ENCODE data around the gene CDKL1. TPM values are rescaled to one million over a fixed set of nuclear protein-coding genes. Genes with fewer than 3 reads are reported as not detected.
"Not testable (repeated sequence)": the region's sequence is repeated elsewhere in the genome, so short reads cannot be mapped to it uniquely, and the experiment has no call there.

The CDKL1 gene
- total and polyA plus RNA-seq, 5 donors from 2014 or later: 2.9 to 6.5 (median 4.9) TPM

DNA sequence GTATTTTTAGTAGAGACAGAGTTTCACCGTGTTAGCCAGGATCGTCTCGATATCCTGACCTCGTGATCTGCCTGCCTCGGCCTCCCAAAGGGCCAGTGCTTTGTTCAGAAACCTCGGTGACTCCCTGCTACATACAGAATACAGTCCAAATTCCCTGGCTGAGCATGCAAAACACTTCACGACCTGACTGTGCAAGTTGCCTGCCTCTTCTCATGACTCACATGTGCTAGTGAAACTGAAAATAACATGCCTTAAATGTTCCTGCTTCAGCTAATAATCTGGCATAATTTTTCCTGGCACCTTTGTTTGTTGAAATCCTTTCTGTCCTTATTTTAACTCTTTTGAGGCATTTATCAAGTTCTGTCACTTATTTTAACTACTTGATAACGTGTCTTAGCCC, 76.4 kb downstream of the CDKL1 start:
- no peak overlapping the region for H3K27ac ChIP-seq (ENCODE audit: insufficient read depth, low read length, poor library complexity, severe bottlenecking)
- no peaks in the 10 kb centered on the region for H3K27me3 ChIP-seq (ENCODE audit: control insufficient read depth, insufficient read depth, low read length)
- no peak overlapping the region for H3K4me3 Mint-ChIP-seq
- DNase-seq (no peak), ATAC-seq (ENCODE audit: low read depth in 2 of 2) (no peak)
- no peaks in the 10 kb centered on the region for H3K27me3 Mint-ChIP-seq
- H3K36me3 Mint-ChIP-seq: peaks cover 20% of the 10 kb centered on the region
- H3K27ac Mint-ChIP-seq: no peak overlapping the region
- H3K36me3 ChIP-seq (ENCODE audit: control insufficient read depth, insufficient read depth, low read length): peaks cover 9% of the 10 kb centered on the region
- peaks cover 6% of the 10 kb centered on the region for H3K4me1 ChIP-seq (ENCODE audit: control insufficient read depth, insufficient read depth, low read length, poor library complexity, severe bottlenecking)
- no peaks in the 10 kb centered on the region for H3K9me3 ChIP-seq (ENCODE audit: control insufficient read depth in 2 of 2, low read length in 2 of 2)
- H3K9me3 Mint-ChIP-seq: no peaks in the 10 kb centered on the region
- peaks cover 13 to 32% (median 16%) of the 10 kb centered on the region in 4 donors for H3K4me1 Mint-ChIP-seq
- H3K4me3 ChIP-seq (ENCODE audit: low read depth, low read length): no peak overlapping the region

DNA sequence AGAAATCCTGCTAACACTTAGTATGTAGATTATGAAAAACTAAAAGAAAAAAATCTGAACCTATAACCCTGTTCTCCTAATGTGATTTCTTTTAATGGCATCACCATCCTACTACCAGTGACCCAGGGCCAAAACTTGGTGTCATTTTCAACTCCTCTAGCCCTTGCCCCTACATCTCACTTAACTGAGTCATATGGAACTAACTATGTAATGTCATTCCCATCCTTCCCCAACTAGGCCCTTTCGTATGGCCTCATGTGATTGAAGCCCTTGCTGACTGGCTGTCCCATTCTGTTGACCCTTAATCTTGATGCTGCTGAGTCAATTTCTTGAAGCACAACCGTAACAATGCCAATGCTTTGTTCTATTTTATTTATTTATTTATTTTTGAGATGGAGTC, 77.0 kb downstream of the CDKL1 start:
- H3K27ac Mint-ChIP-seq: no peak overlapping the region
- H3K9me3 ChIP-seq (ENCODE audit: control insufficient read depth in 2 of 2, low read length in 2 of 2): no peaks in the 10 kb centered on the region
- no peak overlapping the region for H3K4me3 Mint-ChIP-seq

DNA sequence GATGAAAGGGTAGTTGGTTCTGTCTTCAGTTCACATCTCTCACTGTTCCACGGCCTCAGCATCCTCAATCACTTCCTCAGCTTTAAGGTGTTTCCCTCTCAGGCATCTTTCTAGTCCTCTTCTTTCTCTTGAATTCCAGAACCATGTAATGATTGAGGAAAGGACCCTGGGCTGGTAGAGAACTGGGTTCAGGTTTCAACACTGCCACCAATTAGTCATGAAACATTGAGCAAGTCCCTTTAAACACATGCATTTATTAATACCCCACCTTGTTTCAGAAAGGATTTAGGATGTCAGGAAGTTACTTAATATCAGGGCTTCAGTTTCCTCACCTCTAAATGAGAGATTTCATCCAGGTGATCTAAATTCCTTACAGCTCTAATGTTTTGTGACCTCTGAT, 77.4 kb downstream of the CDKL1 start:
- peaks cover 14 to 34% (median 17%) of the 10 kb centered on the region in 4 donors for H3K4me1 Mint-ChIP-seq
- no peak overlapping the region for H3K27ac Mint-ChIP-seq
- peaks cover 15% of the 10 kb centered on the region for H3K36me3 Mint-ChIP-seq
- peaks cover 5% of the 10 kb centered on the region for H3K36me3 ChIP-seq (ENCODE audit: control insufficient read depth, insufficient read depth, low read length)
- no peak overlapping the region for H3K27ac ChIP-seq (ENCODE audit: insufficient read depth, low read length, poor library complexity, severe bottlenecking)
- H3K4me1 ChIP-seq (ENCODE audit: control insufficient read depth, insufficient read depth, low read length, poor library complexity, severe bottlenecking): peaks cover 6% of the 10 kb centered on the region
- no peak overlapping the region for H3K4me3 ChIP-seq (ENCODE audit: low read depth, low read length)
- H3K27me3 Mint-ChIP-seq: no peaks in the 10 kb centered on the region
- DNase-seq (no peak), ATAC-seq (ENCODE audit: low read depth in 2 of 2) (no peak)
- H3K9me3 Mint-ChIP-seq: no peaks in the 10 kb centered on the region
- H3K9me3 ChIP-seq (ENCODE audit: control insufficient read depth in 2 of 2, low read length in 2 of 2): no peaks in the 10 kb centered on the region
- H3K27me3 ChIP-seq (ENCODE audit: control insufficient read depth, insufficient read depth, low read length): no peaks in the 10 kb centered on the region
- H3K4me3 Mint-ChIP-seq: no peak overlapping the region

More for the DNA sequence above, 77.0 kb downstream of the CDKL1 start:
- peaks cover 6% of the 10 kb centered on the region for H3K4me1 ChIP-seq (ENCODE audit: control insufficient read depth, insufficient read depth, low read length, poor library complexity, severe bottlenecking)
- H3K9me3 Mint-ChIP-seq: no peaks in the 10 kb centered on the region
- H3K36me3 ChIP-seq (ENCODE audit: control insufficient read depth, insufficient read depth, low read length): peaks cover 9% of the 10 kb centered on the region
- DNase-seq (no peak), ATAC-seq (ENCODE audit: low read depth in 2 of 2) (no peak)
- peaks cover 13 to 32% (median 16%) of the 10 kb centered on the region in 4 donors for H3K4me1 Mint-ChIP-seq
- no peaks in the 10 kb centered on the region for H3K27me3 Mint-ChIP-seq
- H3K27me3 ChIP-seq (ENCODE audit: control insufficient read depth, insufficient read depth, low read length): no peaks in the 10 kb centered on the region
- H3K27ac ChIP-seq (ENCODE audit: insufficient read depth, low read length, poor library complexity, severe bottlenecking): no peak overlapping the region
- peaks cover 16% of the 10 kb centered on the region for H3K36me3 Mint-ChIP-seq
- no peak overlapping the region for H3K4me3 ChIP-seq (ENCODE audit: low read depth, low read length)

DNA sequence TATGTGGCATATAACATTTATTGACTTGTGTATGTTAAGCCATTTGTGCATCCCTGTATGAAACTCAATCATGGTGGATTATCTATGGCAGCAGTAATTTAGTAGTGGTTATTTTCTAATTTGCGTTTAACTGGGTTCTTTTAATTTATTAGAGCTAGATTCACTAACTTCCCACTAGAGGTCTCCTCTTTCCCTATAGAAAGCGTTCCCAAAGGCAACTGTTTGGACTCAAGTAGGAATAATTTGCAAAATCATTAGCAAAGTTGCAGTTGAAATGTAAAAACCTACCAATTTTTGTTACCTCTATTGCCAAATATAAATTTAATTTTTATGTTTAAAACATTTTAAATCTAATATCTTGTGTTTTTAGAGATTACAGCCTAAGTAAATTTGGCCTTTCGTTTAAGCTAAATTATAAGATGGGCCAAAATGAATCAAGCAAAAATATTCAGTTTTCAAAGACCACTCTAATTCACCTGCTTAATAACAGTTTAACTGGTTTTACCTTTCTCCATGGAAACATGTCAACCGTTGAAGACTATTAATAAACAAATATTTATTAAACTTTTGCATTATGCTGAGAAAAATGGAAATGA, 78.6 kb downstream of the CDKL1 start:
- Histone ChIP-seq H3K4me3 (ENCODE audit: low read depth, low read length) (no peak overlapping the region), H3K4me1 (ENCODE audit: control insufficient read depth, insufficient read depth, low read length, poor library complexity, severe bottlenecking) (peaks cover 12% of the 10 kb centered on the region), H3K27me3 (ENCODE audit: control insufficient read depth, insufficient read depth, low read length) (no peaks in the 10 kb centered on the region), H3K36me3 (ENCODE audit: control insufficient read depth, insufficient read depth, low read length) (no peaks in the 10 kb centered on the region), H3K27ac (ENCODE audit: insufficient read depth, low read length, poor library complexity, severe bottlenecking) (no peak overlapping the region), H3K9me3 (ENCODE audit: control insufficient read depth in 2 of 2, low read length in 2 of 2) (no peaks in the 10 kb centered on the region)
- Mint-ChIP-seq H3K4me1 (peaks cover 14 to 44% (median 28%) of the 10 kb centered on the region in 4 donors), H3K27me3 (no peaks in the 10 kb centered on the region), H3K9me3 (no peaks in the 10 kb centered on the region), H3K27ac (no peak overlapping the region), H3K36me3 (peaks cover 11% of the 10 kb centered on the region), H3K4me3 (no peak overlapping the region)
- DNase-seq (peak in 1 of 3 donors; percentile 18), ATAC-seq (ENCODE audit: low read depth in 2 of 2) (no peak)

- not testable (repeated sequence) for DNase-seq; H3K9me3 Mint-ChIP-seq; H3K27me3 ChIP-seq (ENCODE audit: control insufficient read depth, insufficient read depth, low read length); ATAC-seq (ENCODE audit: low read depth in 2 of 2); H3K4me3 ChIP-seq (ENCODE audit: low read depth, low read length); H3K9me3 ChIP-seq (ENCODE audit: control insufficient read depth in 2 of 2, low read length in 2 of 2); H3K36me3 ChIP-seq (ENCODE audit: control insufficient read depth, insufficient read depth, low read length); H3K27me3 Mint-ChIP-seq; H3K27ac ChIP-seq (ENCODE audit: insufficient read depth, low read length, poor library complexity, severe bottlenecking)
- H3K27ac Mint-ChIP-seq: peak overlapping the region in 1 of 3 donors; percentile 96
- H3K4me3 Mint-ChIP-seq: peak overlapping the region; percentile 41 to 95 (median 78)
- H3K4me1 ChIP-seq (ENCODE audit: control insufficient read depth, insufficient read depth, low read length, poor library complexity, severe bottlenecking): peaks cover 21% of the 10 kb centered on the region
- H3K36me3 Mint-ChIP-seq: peaks cover 11% of the 10 kb centered on the region
- peaks cover 26 to 54% (median 38%) of the 10 kb centered on the region in 4 donors for H3K4me1 Mint-ChIP-seq
Measured at GRCh38 chr14:50314098-50314497, 82.6 kb downstream of the CDKL1 start.

DNA sequence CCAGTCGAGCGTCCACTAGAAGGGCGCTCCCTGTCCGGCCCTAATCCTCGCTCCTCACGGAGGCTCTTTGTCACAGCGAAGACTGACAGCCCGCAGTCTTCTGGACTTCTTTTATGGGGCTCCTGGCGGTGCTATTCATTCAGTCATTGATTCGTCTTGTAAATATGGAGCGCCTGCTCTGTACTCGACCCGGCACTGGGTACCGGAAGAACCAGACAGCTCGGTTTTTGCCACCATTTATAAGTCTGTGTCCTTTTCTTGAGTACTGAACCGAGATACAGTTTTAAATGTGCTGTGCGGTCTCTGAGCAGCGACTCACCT, 84.0 kb downstream of the CDKL1 start:
- Histone ChIP-seq H3K36me3 (ENCODE audit: control insufficient read depth, insufficient read depth, low read length) (no peaks in the 10 kb centered on the region), H3K27ac (ENCODE audit: insufficient read depth, low read length, poor library complexity, severe bottlenecking) (peak overlapping the region; percentile 91), H3K27me3 (ENCODE audit: control insufficient read depth, insufficient read depth, low read length) (no peaks in the 10 kb centered on the region), H3K4me1 (ENCODE audit: control insufficient read depth, insufficient read depth, low read length, poor library complexity, severe bottlenecking) (peaks cover 21% of the 10 kb centered on the region), H3K9me3 (ENCODE audit: control insufficient read depth in 2 of 2, low read length in 2 of 2) (no peaks in the 10 kb centered on the region), H3K4me3 (ENCODE audit: low read depth, low read length) (peak overlapping the region; percentile 80)
- Mint-ChIP-seq H3K4me3 (peak overlapping the region; percentile 95 to 97 (median 95)), H3K4me1 (peaks cover 21 to 53% (median 37%) of the 10 kb centered on the region in 4 donors), H3K9me3 (peaks cover 0 to 1% (median 0%) of the 10 kb centered on the region in 7 donors), H3K36me3 (peaks cover 11% of the 10 kb centered on the region), H3K27me3 (no peaks in the 10 kb centered on the region), H3K27ac (peak overlapping the region; percentile 96 to 97 (median 97))
- peak in 2 of 3 donors; percentile 78 for DNase-seq
- ATAC-seq (ENCODE audit: low read depth in 2 of 2): peak; percentile 45 to 48

- ATAC-seq (ENCODE audit: low read depth in 2 of 2) (peak; percentile 92 to 93), DNase-seq (peak; percentile 87 to 95 (median 88))
- no peaks in the 10 kb centered on the region for H3K27me3 ChIP-seq (ENCODE audit: control insufficient read depth, insufficient read depth, low read length)
- H3K4me1 Mint-ChIP-seq: peaks cover 21 to 54% (median 35%) of the 10 kb centered on the region in 4 donors
- H3K9me3 ChIP-seq (ENCODE audit: control insufficient read depth in 2 of 2, low read length in 2 of 2): no peaks in the 10 kb centered on the region
- peaks cover 11% of the 10 kb centered on the region for H3K36me3 Mint-ChIP-seq
- H3K4me1 ChIP-seq (ENCODE audit: control insufficient read depth, insufficient read depth, low read length, poor library complexity, severe bottlenecking): peaks cover 21% of the 10 kb centered on the region
- no peaks in the 10 kb centered on the region for H3K27me3 Mint-ChIP-seq
- H3K27ac ChIP-seq (ENCODE audit: insufficient read depth, low read length, poor library complexity, severe bottlenecking): peak within 1 kb of the TSS; percentile 91
- peak within 1 kb of the TSS; percentile 95 to 97 (median 95) for H3K4me3 Mint-ChIP-seq
- peak within 1 kb of the TSS; percentile 95 for H3K4me3 ChIP-seq (ENCODE audit: low read depth, low read length)
- peak within 1 kb of the TSS; percentile 96 to 97 (median 97) for H3K27ac Mint-ChIP-seq
- peaks cover 0 to 1% (median 0%) of the 10 kb centered on the region in 7 donors for H3K9me3 Mint-ChIP-seq
- H3K36me3 ChIP-seq (ENCODE audit: control insufficient read depth, insufficient read depth, low read length): no peaks in the 10 kb centered on the region
Measured at GRCh38 chr14:50311972-50312733, 84.5 kb downstream of the CDKL1 start, which contains the start of the genes DMAC2L and L2HGDH. TSS of gene DMAC2L (plus strand) at chr14:50312324. CDS start at chr14:50321488, 9,164 bp downstream. TSS of gene L2HGDH (minus strand) at chr14:50312229. CDS start at chr14:50312150, 79 bp downstream.
